GM12864 (cell line): Measurements from ENCODE around the gene ADGRL4.
A peak's percentile ranks its signal among the peaks of the same experiment; 100 is the strongest.

ENCODE experiments used
- DNase-seq: peaks from one replicate; pipeline ENCODE4 v3.0.0-alpha.2; 2011; ENCODE audit warnings: low read depth
- H3K4me3 ChIP-seq: 2 replicates; pipeline ENCODE4 v1.5.1; 2011; ENCODE audit warnings: mild to moderate bottlenecking, low read depth, low read length, control low read depth
- CTCF ChIP-seq: IDR thresholded peaks from 2 replicates; pipeline ENCODE4 v1.5.1; 2011; ENCODE audit warnings: low read depth, mild to moderate bottlenecking, moderate library complexity, low read length, control low read depth, inconsistent platforms; ENCODE audit errors: missing control alignments

The ADGRL4 gene

GRCh38 chr1:78864175-78864574, 142.4 kb downstream of the ADGRL4 start:
- DNase-seq: no peak
- no peak for TF ChIP-seq CTCF
- no peak overlapping the region for H3K4me3 ChIP-seq

GRCh38 chr1:78856096-78856495, 150.4 kb downstream of the ADGRL4 start:
- TF ChIP-seq CTCF: no peak
- no peak overlapping the region for H3K4me3 ChIP-seq
- DNase-seq: no peak

GRCh38 chr1:78855258-78855657, 151.3 kb downstream of the ADGRL4 start:
- no peak for TF ChIP-seq CTCF
- peak; percentile 10 for DNase-seq
- no peak overlapping the region for H3K4me3 ChIP-seq

DNA sequence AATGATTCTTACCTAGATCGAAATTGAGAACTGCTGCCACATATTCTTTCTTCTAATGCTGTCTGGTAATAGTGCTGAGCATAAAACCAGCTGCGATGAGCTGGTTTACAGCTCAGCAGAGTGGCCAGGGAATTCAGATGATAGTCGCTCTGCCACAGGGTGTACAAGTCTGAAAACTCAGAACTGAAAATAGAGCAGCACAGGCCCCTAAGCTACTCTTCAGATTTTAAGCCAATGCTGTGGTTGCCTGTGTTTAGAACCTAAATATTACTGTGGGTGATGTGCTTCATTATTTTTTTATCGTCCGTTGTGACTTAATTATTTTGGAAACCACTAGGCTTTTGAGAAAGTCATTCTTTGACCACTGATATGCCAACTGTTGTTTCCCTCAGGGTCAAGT, 152.0 kb downstream of the ADGRL4 start:
- TF ChIP-seq CTCF: no peak

GRCh38 chr1:78843546-78843945, 163.0 kb downstream of the ADGRL4 start:
- TF ChIP-seq CTCF: no peak
- no peak overlapping the region for H3K4me3 ChIP-seq
- no peak for DNase-seq

More for the DNA sequence above, 152.0 kb downstream of the ADGRL4 start:
- no peak for DNase-seq
- no peak overlapping the region for H3K4me3 ChIP-seq

DNA sequence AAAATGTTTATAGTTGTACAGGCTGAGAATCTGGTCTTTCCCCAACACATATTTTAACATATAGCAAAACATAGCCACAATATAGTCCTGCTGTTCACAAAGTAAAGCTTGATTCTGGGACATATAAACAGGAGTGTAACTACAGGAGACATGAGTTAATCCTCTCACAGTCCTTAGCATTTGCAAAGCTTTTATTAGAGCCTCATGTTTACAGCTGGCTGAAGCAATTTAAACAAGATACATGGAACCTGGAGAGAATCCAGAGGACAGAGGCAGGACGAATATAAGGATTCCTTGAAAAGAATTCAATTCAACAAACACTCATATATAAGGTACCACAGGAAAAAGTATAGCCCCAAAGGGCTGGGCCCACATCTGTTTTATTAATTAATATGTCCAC, 163.4 kb downstream of the ADGRL4 start:
- H3K4me3 ChIP-seq: no peak overlapping the region
- no peak for DNase-seq
- no peak for TF ChIP-seq CTCF

DNA sequence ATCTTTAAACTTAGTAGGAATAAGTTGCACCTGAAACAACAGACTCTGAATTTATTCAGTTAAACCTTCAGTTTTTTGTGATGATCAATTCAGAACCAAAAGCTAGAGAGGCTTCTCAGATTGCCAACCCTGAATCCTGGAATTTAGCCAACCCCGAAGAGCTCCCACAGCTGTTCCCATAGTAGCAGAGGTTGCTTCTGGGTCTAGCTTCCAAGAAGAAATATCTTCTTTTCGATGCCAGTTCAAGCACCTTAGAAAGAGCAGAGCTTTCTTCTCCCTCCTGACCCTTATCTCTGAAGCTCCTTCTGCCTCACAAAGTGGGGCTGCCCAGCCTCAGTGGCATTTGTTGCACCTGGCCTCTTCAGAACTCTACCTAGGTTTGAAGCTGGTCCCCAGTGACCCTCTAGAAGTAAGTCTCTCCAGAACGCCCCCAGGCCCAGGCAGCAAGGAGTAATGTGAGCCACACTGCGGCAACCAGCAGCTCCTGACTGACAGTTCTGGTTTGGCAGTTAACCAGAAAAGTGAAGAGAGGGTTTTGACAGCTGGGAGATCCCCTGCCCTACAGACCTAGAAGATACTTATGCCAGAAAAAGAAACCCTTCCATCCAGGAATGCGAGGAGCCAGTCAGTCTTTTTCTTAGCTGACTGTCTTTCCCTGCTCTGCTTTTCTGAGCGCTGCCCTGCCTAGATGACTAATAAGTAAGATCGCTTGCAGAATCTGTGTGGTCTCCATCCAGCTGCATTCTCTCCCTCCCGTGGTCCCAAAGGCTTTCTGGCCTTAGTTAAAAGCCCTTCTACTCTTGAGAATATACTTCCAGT, 165.9 kb downstream of the ADGRL4 start:
- H3K4me3 ChIP-seq: no peak overlapping the region
- no peak for DNase-seq
- no peak for TF ChIP-seq CTCF
